Prostate gland (tissue), 2 donors: ENCODE results near the gene RNASE12.

Source experiments
- CTCF ChIP-seq, 4 experiments: fragments of 200-600 bp in 2 of 4; fragments of 450-650 bp in 2 of 4; sonication (generic) in 2 of 4; IDR thresholded peaks; 1 replicate in 3 of 4; 2 replicates in 1 of 4; pipeline ENCODE4 v1.5.1; 2016 to 2019; ENCODE audit warnings: antibody characterized with exemption in 4 of 4, mild to moderate bottlenecking in 2 of 4, moderate library complexity in 2 of 4
- POLR2A ChIP-seq: fragments of 450-650 bp; IDR thresholded peaks from one replicate; pipeline ENCODE4 v1.6.1; 2016; ENCODE audit warnings: antibody characterized with exemption, mild to moderate bottlenecking
- POLR2AphosphoS5 ChIP-seq: sonication (generic); formaldehyde crosslinking; IDR thresholded peaks from one replicate; pipeline ENCODE4 v1.6.1; 2017; ENCODE audit warnings: antibody characterized with exemption

- TF ChIP-seq POLR2AphosphoS5, result no peak
- TF ChIP-seq POLR2A, result no peak
- TF ChIP-seq CTCF (IDR thresholded peaks at IDR 0.05), result no peak
Measured at GRCh38 chr14:20617138-20618003, 26.2 kb upstream of the RNASE12 start.
